CD14-positive monocyte (primary cell): Measurements from ENCODE around the gene KLHL40. TPM values are rescaled to one million over a fixed set of nuclear protein-coding genes. Genes with fewer than 3 reads are reported as not detected.

Experiments
- DNase-seq, 3 donors: peaks; one replicate each; pipeline ENCODE4 v3.0.0-alpha.2; 2011 to 2022
- H2AFZ ChIP-seq: 2 replicates; pipeline ENCODE4 v1.6.0; 2012; ENCODE audit warnings: mild to moderate bottlenecking, low read depth, low read length, inconsistent platforms; ENCODE audit not compliant: insufficient read depth, poor library complexity, severe bottlenecking
- H3K27ac ChIP-seq, 2 donors: 1 replicate in 1 of 2; 2 replicates in 1 of 2; pipeline ENCODE4 v1.5.1; 2012 to 2013; ENCODE audit warnings: low read length in 2 of 2, control low read depth in 1 of 2, inconsistent platforms in 1 of 2, low read depth in 1 of 2, mild to moderate bottlenecking in 1 of 2
- H3K27me3 ChIP-seq, 2 donors: one replicate each; pipeline versions ENCODE4 v1.6.0 to v1.6.1; 2011 to 2013; ENCODE audit warnings: low read length in 2 of 2; ENCODE audit not compliant: control insufficient read depth in 2 of 2, insufficient read depth in 2 of 2
- H3K36me3 ChIP-seq, 2 donors: replicated peaks in 1 of 2; 1 replicate in 1 of 2; 2 replicates in 1 of 2; pipeline versions ENCODE4 v1.5.1 to v1.6.1; 2012 to 2013; ENCODE audit warnings: low read length in 2 of 2, control low read depth in 1 of 2, inconsistent platforms in 1 of 2, mild to moderate bottlenecking in 1 of 2; ENCODE audit not compliant: insufficient read depth in 2 of 2, control insufficient read depth in 1 of 2
- H3K4me1 ChIP-seq, 2 donors: 1 replicate in 1 of 2; 2 replicates in 1 of 2; pipeline versions ENCODE4 v1.5.1 to v1.6.1; 2012 to 2013; ENCODE audit warnings: low read length in 2 of 2, control low read depth in 1 of 2, inconsistent platforms in 1 of 2, mild to moderate bottlenecking in 1 of 2, moderate library complexity in 1 of 2; ENCODE audit not compliant: insufficient read depth in 2 of 2, control insufficient read depth in 1 of 2
- H3K4me2 ChIP-seq: replicated peaks from 2 replicates; pipeline ENCODE3; 2012; ENCODE audit warnings: low read length, moderate library complexity, mild to moderate bottlenecking; ENCODE audit not compliant: poor library complexity, severe bottlenecking; ENCODE audit errors: extremely low read depth
- H3K4me3 ChIP-seq, 3 experiments: fragments of 200-600 bp in 1 of 3; sonication (generic) in 1 of 3; replicated peaks in 1 of 3; 1 replicate in 2 of 3; 2 replicates in 1 of 3; pipeline ENCODE4 v1.5.1; 2011 to 2013; ENCODE audit warnings: low read length in 3 of 3, mild to moderate bottlenecking in 3 of 3, control low read depth in 2 of 3, low read depth in 2 of 3, inconsistent platforms in 1 of 3, moderate library complexity in 1 of 3
- H3K79me2 ChIP-seq: 2 replicates; pipeline ENCODE4 v1.6.0; 2012; ENCODE audit warnings: mild to moderate bottlenecking, control low read depth, inconsistent platforms, low read length, moderate library complexity; ENCODE audit not compliant: insufficient read depth
- H3K9ac ChIP-seq: 2 replicates; pipeline ENCODE4 v1.6.0; 2017; ENCODE audit warnings: low read length, mild to moderate bottlenecking; ENCODE audit not compliant: insufficient read depth, poor library complexity, severe bottlenecking
- H3K9me3 ChIP-seq, 2 donors: replicated peaks in 1 of 2; 1 replicate in 1 of 2; 2 replicates in 1 of 2; pipeline versions ENCODE4 v1.5.1 to v1.6.1; 2012 to 2013; ENCODE audit warnings: low read length in 2 of 2, control low read depth in 1 of 2; ENCODE audit not compliant: control insufficient read depth in 1 of 2, insufficient read depth in 1 of 2
- H4K20me1 ChIP-seq: 2 replicates; pipeline ENCODE4 v1.6.0; 2012; ENCODE audit warnings: mild to moderate bottlenecking, low read length, control low read depth, moderate library complexity; ENCODE audit not compliant: insufficient read depth
- H3K27ac Mint-ChIP-seq, 7 donors: one replicate each; pipeline ENCODE4 v1.8.0; 2020; ENCODE audit warnings: mild to moderate bottlenecking in 7 of 7, mixed read lengths in 7 of 7, moderate library complexity in 6 of 7, inconsistent platforms in 2 of 7
- H3K27me3 Mint-ChIP-seq, 3 donors: one replicate each; pipeline ENCODE4 v1.8.0; 2021 to 2022; ENCODE audit warnings: low read depth in 3 of 3, mild to moderate bottlenecking in 3 of 3, mixed read lengths in 3 of 3, moderate library complexity in 3 of 3, inconsistent platforms in 1 of 3
- H3K36me3 Mint-ChIP-seq, 2 donors: one replicate each; pipeline ENCODE4 v1.8.0; 2020; ENCODE audit warnings: mixed read lengths in 2 of 2, inconsistent platforms in 1 of 2, mild to moderate bottlenecking in 1 of 2
- H3K4me1 Mint-ChIP-seq: one replicate; pipeline ENCODE4 v1.8.0; 2020; ENCODE audit warnings: mild to moderate bottlenecking, mixed read lengths
- H3K4me3 Mint-ChIP-seq, 2 donors: one replicate each; pipeline ENCODE4 v1.8.0; 2020; ENCODE audit warnings: mild to moderate bottlenecking in 2 of 2, mixed read lengths in 2 of 2, moderate library complexity in 1 of 2
- H3K9me3 Mint-ChIP-seq, 7 donors: one replicate each; pipeline ENCODE4 v1.8.0; 2020 to 2022; ENCODE audit warnings: mixed read lengths in 7 of 7, mild to moderate bottlenecking in 6 of 7, moderate library complexity in 6 of 7, inconsistent platforms in 2 of 7
- WGBS: methylation state at CpG from one replicate; pipeline ENCODE4 v1.1.5; 2013; ENCODE audit warnings: missing lambda C conversion rate; ENCODE audit not compliant: insufficient coverage; 5-methylcytosine and 5-hydroxymethylcytosine counted together
- intact Hi-C, 2 donors: fragments of 100-400 bp; cut with micrococcal nuclease; formaldehyde crosslinking; loops; one replicate each; pipeline versions ENCODE4 v1.15.0 to v1.15.1; 2023
- polyA plus RNA-seq, 3 donors: library from polyadenylated mRNA; depleted of rRNA in 1 of 3; unstranded in 2 of 3; stranded (reverse) in 1 of 3; fragments of 300-500 nt in 2 of 3; fragments of >200 nt in 1 of 3; fragmentation: Illumina TruSeq in 2 of 3; gene quantifications; 1 replicate in 2 of 3; 2 replicates in 1 of 3; pipeline ENCODE4 v1.2.3, GENCODE V29; 2012 to 2021
- TF ChIP-seq, protein P1 (sequence below): fragments of 200-600 bp; IDR thresholded peaks from one replicate; pipeline ENCODE4 v1.8.0; 2022; ENCODE audit warnings: antibody characterized with exemption, mild to moderate bottlenecking

KLHL40 gene
- polyA plus RNA-seq, 3 donors, result not detected

DNA sequence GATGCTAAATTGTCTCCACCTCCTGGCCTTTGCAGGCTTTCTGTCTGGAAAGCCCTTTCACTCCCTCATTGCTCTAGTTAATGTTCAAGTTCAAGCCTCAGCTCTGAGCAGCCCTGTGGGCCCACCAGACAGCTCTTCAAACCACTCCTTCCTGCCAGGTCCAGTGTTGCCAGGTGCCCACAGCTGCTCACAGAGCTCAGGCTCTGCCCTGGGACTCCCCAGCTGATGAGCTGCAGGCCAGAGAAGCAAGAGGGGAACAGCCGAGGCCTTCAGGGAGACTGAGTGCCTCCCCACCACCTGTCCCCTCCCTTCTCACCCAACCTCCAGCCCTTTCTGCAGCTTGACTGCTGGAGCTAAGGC is 33.1 kb upstream of the KLHL40 start:
- peak overlapping the region; percentile 80 for H3K4me2 ChIP-seq
- peak overlapping the region; percentile 62 to 98 (median 92) for H3K4me3 ChIP-seq
- H3K4me1 ChIP-seq, result peaks cover 41 to 58% of the 10 kb centered on the region in 2 donors
- 83% methylated on average over 1 of the region's 1 CpG for WGBS
- no peak for DNase-seq
- Mint-ChIP-seq H3K9me3 (no peaks in the 10 kb centered on the region), H3K27ac (peak overlapping the region; percentile 89 to 96 (median 94)), H3K27me3 (no peaks in the 10 kb centered on the region), H3K4me1 (peaks cover 62% of the 10 kb centered on the region), H3K4me3 (peak overlapping the region; percentile 93 to 96), H3K36me3 (peaks cover 26 to 37% of the 10 kb centered on the region in 2 donors)
- peak overlapping the region; percentile 75 for H2AFZ ChIP-seq
- H3K9me3 ChIP-seq, result no peaks in the 10 kb centered on the region
- TF ChIP-seq, protein P1, sequence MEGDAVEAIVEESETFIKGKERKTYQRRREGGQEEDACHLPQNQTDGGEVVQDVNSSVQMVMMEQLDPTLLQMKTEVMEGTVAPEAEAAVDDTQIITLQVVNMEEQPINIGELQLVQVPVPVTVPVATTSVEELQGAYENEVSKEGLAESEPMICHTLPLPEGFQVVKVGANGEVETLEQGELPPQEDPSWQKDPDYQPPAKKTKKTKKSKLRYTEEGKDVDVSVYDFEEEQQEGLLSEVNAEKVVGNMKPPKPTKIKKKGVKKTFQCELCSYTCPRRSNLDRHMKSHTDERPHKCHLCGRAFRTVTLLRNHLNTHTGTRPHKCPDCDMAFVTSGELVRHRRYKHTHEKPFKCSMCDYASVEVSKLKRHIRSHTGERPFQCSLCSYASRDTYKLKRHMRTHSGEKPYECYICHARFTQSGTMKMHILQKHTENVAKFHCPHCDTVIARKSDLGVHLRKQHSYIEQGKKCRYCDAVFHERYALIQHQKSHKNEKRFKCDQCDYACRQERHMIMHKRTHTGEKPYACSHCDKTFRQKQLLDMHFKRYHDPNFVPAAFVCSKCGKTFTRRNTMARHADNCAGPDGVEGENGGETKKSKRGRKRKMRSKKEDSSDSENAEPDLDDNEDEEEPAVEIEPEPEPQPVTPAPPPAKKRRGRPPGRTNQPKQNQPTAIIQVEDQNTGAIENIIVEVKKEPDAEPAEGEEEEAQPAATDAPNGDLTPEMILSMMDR, result no peak
- intact Hi-C loops, result loop anchor here in 1 of 2 donors (10.0 kb wide), 1 partner anchor 67 kb away; the partner anchor contains the start of gene SEC22C
- H3K79me2 ChIP-seq, result peaks cover 90% of the 10 kb centered on the region
- no peaks in the 10 kb centered on the region for H3K27me3 ChIP-seq
- peak overlapping the region; percentile 76 for H3K9ac ChIP-seq
- peaks cover 74% of the 10 kb centered on the region for H4K20me1 ChIP-seq
- peak overlapping the region; percentile 84 to 87 for H3K27ac ChIP-seq
- H3K36me3 ChIP-seq, result peaks cover 17 to 44% of the 10 kb centered on the region in 2 donors

DNA sequence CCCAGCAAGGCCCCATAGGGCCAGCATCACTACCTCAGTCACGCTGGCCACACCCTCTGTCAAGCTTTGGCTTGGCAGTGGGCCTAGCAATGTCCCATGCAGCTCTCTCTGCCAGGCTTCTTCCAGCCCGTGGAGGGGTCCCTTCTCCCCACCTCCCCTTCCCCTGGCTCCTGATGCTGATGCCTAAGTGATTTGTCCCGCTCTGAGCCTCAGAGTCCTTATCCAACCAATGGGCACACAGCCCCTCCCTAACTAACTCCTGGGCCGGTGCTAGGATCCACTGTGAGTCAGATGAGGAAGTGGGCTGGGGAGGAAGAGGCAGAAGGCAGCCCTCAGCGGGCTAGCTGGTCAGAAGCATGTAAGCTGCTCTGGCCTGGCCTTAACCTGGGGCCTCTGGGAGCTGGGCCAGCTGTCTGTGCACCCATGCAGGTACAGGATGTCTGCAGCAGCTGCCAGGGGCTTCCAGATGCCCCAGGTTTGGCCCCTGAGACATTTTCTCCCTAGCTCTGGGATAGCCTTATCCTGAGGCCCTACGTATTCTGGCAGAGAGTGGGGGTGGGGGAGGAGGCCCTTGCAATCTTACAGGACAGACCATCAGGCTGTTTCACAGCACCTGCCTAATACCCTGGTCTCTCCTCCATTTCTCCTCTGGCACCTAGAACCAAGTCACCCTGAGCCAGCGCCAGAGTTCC is 32.6 kb upstream of the KLHL40 start:
- TF ChIP-seq, protein P1, result no peak
- Histone ChIP-seq H3K9me3 (no peaks in the 10 kb centered on the region), H3K79me2 (peaks cover 89% of the 10 kb centered on the region), H3K4me2 (peak overlapping the region; percentile 80), H3K27me3 (no peaks in the 10 kb centered on the region), H3K9ac (peak overlapping the region; percentile 76), H3K36me3 (peaks cover 17 to 39% of the 10 kb centered on the region in 2 donors), H4K20me1 (peaks cover 69% of the 10 kb centered on the region), H3K4me3 (peak overlapping the region; percentile 62 to 98 (median 92)), H3K27ac (peak overlapping the region; percentile 84 to 87), H2AFZ (peak overlapping the region; percentile 75), H3K4me1 (peaks cover 40 to 54% of the 10 kb centered on the region in 2 donors)
- WGBS, result 35% methylated on average over 4 of the region's 7 CpGs
- intact Hi-C loops, result loop anchor here in 1 of 2 donors (10.0 kb wide), 1 partner anchor 68 kb away; the partner anchor contains the start of gene SEC22C
- Mint-ChIP-seq H3K27ac (peak overlapping the region; percentile 89 to 96 (median 94)), H3K4me1 (peaks cover 63% of the 10 kb centered on the region), H3K9me3 (no peaks in the 10 kb centered on the region), H3K36me3 (peaks cover 22 to 33% of the 10 kb centered on the region in 2 donors), H3K27me3 (no peaks in the 10 kb centered on the region), H3K4me3 (peak overlapping the region; percentile 93 to 96)
- DNase-seq, result peak; percentile 81 to 88 (median 87)
